HG03064 (cell line): Measurements from ENCODE around the gene CELSR1.

Source experiments
- ATAC-seq: cut with Tn5 transposase; IDR thresholded peaks from one replicate; pipeline ENCODE4 v1.9.1; 2021; ENCODE audit warnings: low read depth; ENCODE audit not compliant: unreplicated experiment

Gene CELSR1

DNA sequence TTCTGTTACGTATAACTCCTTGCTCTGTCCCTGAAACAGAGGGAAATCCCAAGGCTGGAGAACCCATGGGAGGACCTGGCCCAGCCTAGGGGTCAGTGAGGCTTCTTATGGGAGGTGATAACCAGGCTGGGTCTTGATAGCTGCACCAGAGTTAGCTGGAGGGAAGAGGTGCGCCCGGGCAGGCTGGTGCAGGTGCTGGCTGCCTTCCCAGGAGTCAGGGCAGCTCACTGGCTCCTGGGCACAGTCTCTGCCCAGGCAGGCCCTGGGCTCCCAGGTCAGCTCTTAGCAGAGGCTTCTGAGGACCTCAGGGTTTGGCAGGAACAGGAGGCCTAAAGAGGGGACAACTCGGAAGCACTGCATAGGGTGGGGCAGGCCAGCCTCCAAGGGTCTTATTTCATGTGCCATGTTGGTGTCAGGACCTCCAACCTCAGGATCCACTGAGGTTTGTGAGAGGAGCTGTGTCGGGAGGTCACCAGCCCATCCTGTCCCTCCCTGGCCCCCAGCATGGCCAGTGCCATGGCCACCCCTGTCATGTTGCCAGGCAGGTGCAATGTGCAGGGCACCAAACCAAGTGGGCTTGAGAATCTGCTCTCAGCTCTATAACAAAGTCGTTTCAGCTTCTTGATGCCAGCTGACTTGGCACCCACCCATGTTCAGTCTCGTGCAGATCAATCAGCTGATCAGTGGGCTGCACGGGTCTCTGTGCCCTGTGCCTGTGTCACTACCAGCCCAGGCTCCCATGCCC is 20.5 kb upstream of the CELSR1 start:
- no peak for ATAC-seq

- ATAC-seq: no peak
Observed at GRCh38 chr22:46556775-46557174, 19.4 kb upstream of the CELSR1 start.

DNA sequence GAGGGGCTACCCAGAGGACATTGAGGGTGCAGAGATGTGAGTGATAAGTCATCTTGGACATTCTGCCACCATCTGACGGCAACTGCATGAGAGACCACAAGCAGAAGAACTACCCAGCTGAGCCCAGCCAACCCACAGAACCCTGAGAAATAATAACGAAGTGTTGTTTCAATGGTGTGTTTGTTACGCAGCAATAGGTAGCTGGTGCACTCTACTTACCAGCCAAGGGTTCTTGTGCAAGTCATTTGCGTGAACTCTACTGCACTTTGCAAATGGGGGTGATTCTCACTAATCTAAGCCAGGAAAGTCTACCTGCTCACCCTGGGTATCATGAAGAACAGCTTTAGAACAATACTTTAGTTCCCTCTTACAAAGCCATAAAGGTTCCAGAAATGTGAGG is 15.8 kb upstream of the CELSR1 start:
- ATAC-seq: no peak

DNA sequence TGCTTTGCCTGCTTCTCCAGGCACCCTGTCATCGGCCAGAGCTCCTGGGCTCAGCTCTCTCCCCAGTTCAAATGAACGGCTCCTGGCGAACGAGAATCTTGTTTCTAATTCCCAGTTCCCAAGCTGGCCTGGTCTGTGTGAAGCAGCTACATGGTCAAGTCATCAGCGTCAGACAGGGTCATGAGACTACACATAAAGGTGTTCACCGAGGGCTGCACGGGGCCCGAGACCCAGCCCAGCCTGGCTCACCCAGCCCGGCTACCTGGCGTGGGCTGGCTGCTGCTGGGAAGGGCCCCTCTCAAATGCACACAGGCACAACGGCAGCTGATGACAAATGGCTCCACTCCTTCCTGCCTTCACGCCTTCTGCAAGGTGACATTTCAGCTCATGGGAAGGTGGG is 14.6 kb upstream of the CELSR1 start:
- ATAC-seq: no peak

GRCh38 chr22:46551321-46551720 is 13.9 kb upstream of the CELSR1 start:
- ATAC-seq: no peak

- ATAC-seq: no peak
Observed at GRCh38 chr22:46549971-46550641, 12.7 kb upstream of the CELSR1 start.

- ATAC-seq: no peak
Observed at GRCh38 chr22:46549563-46549840, 12.1 kb upstream of the CELSR1 start.

DNA sequence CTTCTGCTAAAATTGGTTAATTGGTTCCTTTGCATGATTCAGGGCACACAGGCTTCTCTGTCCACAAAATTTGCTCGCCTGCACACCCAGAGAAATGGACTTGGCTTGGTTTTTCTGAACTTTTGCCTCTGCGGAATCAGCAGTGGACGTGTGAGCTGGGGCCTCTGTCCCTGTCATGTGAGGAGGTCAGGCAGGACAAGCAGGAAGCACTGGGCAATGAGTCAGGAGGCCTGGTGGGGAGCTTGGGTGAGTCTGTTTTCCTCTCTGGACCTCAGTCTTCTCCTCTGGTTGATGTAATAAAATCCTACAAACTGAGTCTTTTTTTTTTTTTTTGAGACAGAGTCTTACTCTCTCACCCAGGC is 10.4 kb upstream of the CELSR1 start:
- ATAC-seq: no peak

GRCh38 chr22:46547179-46547882 is 9.9 kb upstream of the CELSR1 start:
- no peak for ATAC-seq

- no peak for ATAC-seq
Observed at GRCh38 chr22:46546466-46547178, 9.2 kb upstream of the CELSR1 start.

GRCh38 chr22:46545086-46545792 is 7.8 kb upstream of the CELSR1 start:
- ATAC-seq: no peak

DNA sequence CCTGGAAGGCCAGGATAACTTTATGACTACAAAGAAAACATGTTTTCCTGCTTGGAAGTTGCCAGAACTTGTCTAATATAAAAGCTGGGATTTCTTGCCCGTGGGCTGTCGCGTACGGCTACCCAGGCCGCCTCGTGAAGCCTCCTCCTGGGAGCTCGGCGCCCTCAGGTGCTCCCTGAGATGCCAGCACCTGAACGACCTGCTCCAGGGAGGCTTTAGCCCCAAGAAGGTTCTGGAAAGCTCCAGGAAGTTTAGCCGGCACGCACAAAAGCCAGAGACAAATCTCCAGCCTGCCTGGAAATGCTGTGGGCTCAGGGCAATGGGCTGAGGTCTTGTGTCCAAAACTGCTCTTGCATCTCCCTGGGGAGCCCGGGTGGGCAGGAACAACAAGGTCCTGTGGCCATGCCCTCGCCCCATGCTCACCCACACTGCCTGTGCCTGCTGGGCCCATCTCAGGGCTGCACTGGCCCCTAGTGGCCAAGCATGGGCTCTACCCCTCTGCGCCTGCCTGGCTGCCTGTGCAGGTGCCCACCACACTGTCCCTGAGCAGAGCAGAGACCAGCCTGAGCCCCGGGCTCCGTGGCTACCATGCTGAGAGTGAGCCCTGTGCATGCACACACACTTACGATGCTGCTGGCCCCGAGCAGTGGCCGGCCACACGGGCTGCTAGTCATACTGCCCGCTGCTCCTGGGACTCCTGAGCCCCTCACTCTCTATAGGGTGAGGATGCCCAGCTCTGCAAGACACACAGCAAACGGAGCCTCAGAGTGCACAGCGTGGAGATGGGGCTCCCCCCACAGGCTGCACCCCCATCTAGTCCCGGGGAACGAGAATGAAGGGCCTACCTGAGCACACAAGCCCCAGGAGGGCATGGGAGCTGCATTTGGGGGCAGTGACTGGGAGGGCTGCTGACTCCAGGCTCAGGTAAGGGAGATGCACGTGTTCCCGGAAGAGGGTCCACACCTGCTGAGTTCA is 4.9 kb upstream of the CELSR1 start:
- no peak for ATAC-seq

DNA sequence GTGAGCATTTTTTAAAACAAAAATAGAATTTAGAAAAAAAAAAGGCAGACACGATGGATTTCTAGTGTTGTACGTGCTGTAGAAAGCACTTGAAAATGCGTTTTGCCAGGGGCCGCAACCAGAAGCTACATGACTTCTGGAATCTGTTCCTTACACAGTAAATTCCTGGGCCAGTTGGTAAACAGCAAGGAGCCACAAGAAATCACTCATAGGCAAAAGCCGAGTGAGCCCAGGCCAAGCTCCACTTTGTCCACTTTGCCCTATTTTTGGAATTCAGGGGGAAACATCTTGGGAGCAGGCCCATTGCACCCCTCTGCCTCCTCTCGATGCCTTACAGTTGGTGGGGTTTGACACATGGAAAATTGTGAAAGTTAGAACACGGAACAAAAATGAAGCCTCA is 4.1 kb upstream of the CELSR1 start:
- ATAC-seq: no peak

DNA sequence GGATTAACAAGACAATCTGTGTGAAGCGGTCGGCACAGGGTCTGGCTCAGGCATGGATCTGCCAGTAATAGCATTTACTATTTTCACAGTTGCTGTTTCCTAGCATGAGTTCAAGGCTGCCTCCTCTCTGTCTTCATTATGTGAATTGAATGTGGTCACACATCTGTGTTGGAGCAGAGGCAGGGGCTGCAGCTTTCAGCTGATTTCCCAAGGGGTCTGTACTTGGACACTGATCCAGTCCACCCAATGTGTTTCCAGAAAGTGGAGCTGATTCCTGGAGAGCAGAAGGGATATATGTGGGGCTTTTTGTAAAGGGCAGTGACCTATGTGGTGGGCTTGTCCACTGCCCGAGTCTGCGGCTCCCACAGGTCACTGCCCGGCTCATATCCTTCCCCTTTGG is 3.5 kb upstream of the CELSR1 start:
- ATAC-seq: no peak

- no peak for ATAC-seq
Observed at GRCh38 chr22:46539169-46539568, 1.7 kb upstream of the CELSR1 start.

DNA sequence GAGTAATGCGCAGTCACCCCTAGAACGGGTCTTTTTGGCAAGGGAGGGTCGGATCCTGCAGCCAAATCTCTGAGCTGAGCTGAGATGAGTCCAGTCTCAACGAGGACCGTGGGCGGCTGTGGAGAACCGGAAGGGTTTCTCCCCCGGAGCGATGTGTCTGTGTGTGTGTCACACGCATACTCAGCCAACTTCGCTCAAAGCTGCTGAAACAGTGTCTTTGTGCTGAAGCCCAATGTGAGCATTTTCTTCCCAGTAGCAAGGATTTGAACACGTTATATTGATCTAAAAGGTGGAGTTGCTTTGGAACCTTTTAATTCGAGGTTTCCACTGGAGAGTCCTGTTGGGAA is 1.4 kb upstream of the CELSR1 start:
- ATAC-seq: no peak

DNA sequence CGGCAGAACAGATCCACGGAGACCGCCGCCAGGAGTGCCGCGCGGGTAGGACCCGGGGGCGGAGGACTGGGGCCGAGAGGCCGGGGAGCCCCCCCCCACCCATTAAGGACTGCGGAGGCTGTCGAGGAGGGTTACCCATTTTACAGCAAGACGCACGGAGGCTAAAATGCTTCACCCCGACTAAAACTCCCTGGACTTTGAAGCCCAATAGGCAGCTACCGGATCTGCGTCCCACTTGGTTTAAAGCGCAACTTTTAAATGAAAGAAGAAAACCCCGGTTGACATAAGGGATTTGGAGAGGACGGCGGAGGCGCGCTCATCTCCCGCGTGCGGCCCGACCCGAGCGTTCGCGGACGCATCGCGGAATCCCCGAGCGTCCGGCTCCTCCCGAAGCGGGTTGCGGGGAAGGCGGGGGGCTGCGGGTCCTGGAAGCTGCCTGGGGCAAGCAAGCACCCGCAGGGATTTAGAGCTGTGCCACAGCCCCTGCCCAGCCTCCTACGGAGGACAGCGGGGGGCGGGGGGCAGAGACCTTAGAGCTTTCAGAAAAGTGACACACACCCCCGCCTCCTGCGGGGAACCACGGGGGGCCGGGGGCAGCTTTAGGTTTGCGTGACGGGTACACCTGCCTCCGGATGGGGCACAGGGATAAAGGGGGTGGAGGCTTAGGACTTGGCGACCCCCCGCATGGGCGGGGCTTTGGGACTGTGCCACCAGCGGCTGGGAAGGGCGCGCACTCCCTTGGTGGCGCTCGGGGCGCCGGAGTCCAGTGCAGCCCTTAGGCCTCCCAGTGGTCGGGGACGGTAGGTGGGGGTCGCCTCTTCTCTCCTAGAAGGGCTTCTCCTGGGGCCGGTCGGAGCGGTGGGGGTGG is 760 bp upstream of the CELSR1 start:
- no peak for ATAC-seq

DNA sequence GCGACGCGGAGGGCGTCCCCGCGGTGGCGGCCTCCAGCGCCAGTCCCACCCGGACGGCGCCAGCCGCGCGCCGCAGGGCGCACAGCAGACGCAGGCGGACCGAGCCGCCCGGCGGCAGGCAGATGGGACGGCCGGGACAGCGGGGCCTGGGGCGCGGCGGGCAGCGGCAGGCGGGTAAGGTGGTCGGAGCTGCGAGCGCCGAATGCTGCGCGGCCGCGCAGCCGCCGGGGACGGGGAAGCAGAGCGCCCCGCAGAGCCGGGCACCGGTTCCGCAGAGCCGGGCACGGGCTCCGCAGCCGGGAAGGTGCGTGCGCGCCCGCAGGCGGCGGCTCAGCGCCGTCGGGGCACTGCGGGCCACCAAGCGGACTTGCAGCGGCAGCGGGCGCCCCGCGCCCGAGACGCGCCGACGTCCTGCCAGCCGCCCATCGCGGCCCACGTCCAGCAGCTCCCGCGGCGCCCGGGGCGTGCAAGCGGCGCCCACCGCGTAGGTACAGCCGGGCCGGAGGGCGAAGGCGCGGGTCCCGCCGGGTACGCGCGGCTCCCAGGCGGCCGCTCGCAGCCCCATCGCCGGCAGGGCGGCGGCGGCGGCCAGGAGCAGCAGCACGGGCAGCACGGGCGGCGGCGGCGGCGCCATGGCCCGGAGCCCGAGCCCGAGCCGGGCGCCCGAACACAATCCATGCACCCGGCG is 739 bp downstream of the CELSR1 start:
- no peak for ATAC-seq
